Suprapubic skin (tissue), 4 donors: ENCODE results near the gene RND3. TPM values are rescaled to one million over a fixed set of nuclear protein-coding genes. Genes with fewer than 3 reads are reported as not detected.
A peak's percentile ranks its signal among the peaks of the same experiment; 100 is the strongest.

Experiments
- DNase-seq, 2 donors: peaks; one replicate each; pipeline ENCODE4 v3.0.0-alpha.2; 2019; ENCODE audit warnings: low spot score in 2 of 2
- H3K27ac ChIP-seq: fragments of 200-600 bp; sonication (generic); one replicate; pipeline ENCODE4 v1.5.1; 2019
- H3K27me3 ChIP-seq: fragments of 200-600 bp; sonication (generic); one replicate; pipeline ENCODE4 v1.5.1; 2019
- H3K36me3 ChIP-seq: fragments of 200-600 bp; sonication (generic); one replicate; pipeline ENCODE4 v1.5.1; 2019
- H3K4me1 ChIP-seq: fragments of 200-600 bp; sonication (generic); one replicate; pipeline ENCODE4 v1.5.1; 2019
- H3K4me3 ChIP-seq: fragments of 200-600 bp; sonication (generic); one replicate; pipeline ENCODE4 v1.5.1; 2019; ENCODE audit warnings: mild to moderate bottlenecking
- H3K9me3 ChIP-seq: fragments of 200-600 bp; sonication (generic); one replicate; pipeline ENCODE4 v1.5.1; 2019
- CTCF ChIP-seq, 2 donors: fragments of 200-600 bp in 1 of 2; fragments of 450-650 bp in 1 of 2; sonication (generic) in 1 of 2; IDR thresholded peaks; one replicate each; pipeline ENCODE4 v1.5.1; 2016 to 2019; ENCODE audit warnings: antibody characterized with exemption in 2 of 2, mild to moderate bottlenecking in 1 of 2, moderate library complexity in 1 of 2
- EP300 ChIP-seq: sonication (generic); formaldehyde crosslinking; IDR thresholded peaks from one replicate; pipeline ENCODE4 v1.6.1; 2017; ENCODE audit warnings: antibody characterized with exemption
- POLR2A ChIP-seq, 2 donors: fragments of 450-650 bp; IDR thresholded peaks; one replicate each; pipeline ENCODE4 v1.6.1; 2017; ENCODE audit warnings: antibody characterized with exemption in 2 of 2, mild to moderate bottlenecking in 2 of 2, moderate library complexity in 2 of 2
- POLR2AphosphoS5 ChIP-seq, 3 donors: sonication (generic); formaldehyde crosslinking; IDR thresholded peaks; one replicate each; pipeline ENCODE4 v1.6.1; 2017; ENCODE audit warnings: antibody characterized with exemption in 3 of 3
- WGBS: methylation state at CpG from one replicate; pipeline ENCODE4 v1.1.5; 2018; 5-methylcytosine and 5-hydroxymethylcytosine counted together
- total RNA-seq, 4 donors: library from RNA; depleted of rRNA; stranded (reverse); fragments of >200 nt; gene quantifications; one replicate each; pipeline ENCODE4 v1.1.0, GENCODE V29; 2016

The RND3 gene
- 10 to 100 TPM; 45.7 to 65.3 (median 56.9) TPM for total RNA-seq

GRCh38 chr2:150487537-150488429 is at the start of gene RND3:
Gene RND3, minus strand, starts transcription at chr2:150487667. Its CDS starts 250 bp downstream, at chr2:150487417.
- 12% methylated on average over 23 of the region's 24 CpGs for WGBS
- Histone ChIP-seq H3K9me3 (no peaks in the 10 kb centered on the region), H3K36me3 (no peaks in the 10 kb centered on the region), H3K4me1 (peaks cover 27% of the 10 kb centered on the region), H3K27ac (peak within 1 kb of the TSS; percentile 97), H3K4me3 (peak within 1 kb of the TSS; percentile 91), H3K27me3 (no peaks in the 10 kb centered on the region)
- peak; percentile 98 to 100 for DNase-seq
- no peak for TF ChIP-seq EP300
- TF ChIP-seq POLR2A (IDR thresholded peaks at IDR 0.05) = peak; percentile 75 to 93
- peak; percentile 81 to 99 (median 97) for TF ChIP-seq POLR2AphosphoS5 (IDR thresholded peaks at IDR 0.05)
- TF ChIP-seq CTCF (IDR thresholded peaks at IDR 0.05) = peak; percentile 78 to 89

GRCh38 chr2:150535176-150535575 is 47.7 kb upstream of the RND3 start:
- Histone ChIP-seq H3K27me3 (no peaks in the 10 kb centered on the region), H3K27ac (no peak overlapping the region), H3K36me3 (no peaks in the 10 kb centered on the region), H3K9me3 (no peaks in the 10 kb centered on the region), H3K4me1 (peaks cover 12% of the 10 kb centered on the region), H3K4me3 (no peak overlapping the region)
- no peak for DNase-seq
- 71% methylated on average over 1 of the region's 1 CpG for WGBS
- TF ChIP-seq EP300 (no peak), CTCF (IDR thresholded peaks at IDR 0.05) (no peak), POLR2AphosphoS5 (IDR thresholded peaks at IDR 0.05) (no peak), POLR2A (IDR thresholded peaks at IDR 0.05) (no peak)

GRCh38 chr2:150532879-150533278 is 45.4 kb upstream of the RND3 start:
- no peaks in the 10 kb centered on the region for H3K27me3 ChIP-seq
- WGBS = 50% methylated on average over 1 of the region's 1 CpG
- no peak overlapping the region for H3K4me3 ChIP-seq
- no peaks in the 10 kb centered on the region for H3K9me3 ChIP-seq
- H3K36me3 ChIP-seq = no peaks in the 10 kb centered on the region
- peaks cover 29% of the 10 kb centered on the region for H3K4me1 ChIP-seq
- no peak for TF ChIP-seq CTCF (IDR thresholded peaks at IDR 0.05)
- TF ChIP-seq POLR2AphosphoS5 (IDR thresholded peaks at IDR 0.05) = no peak
- no peak for TF ChIP-seq EP300
- TF ChIP-seq POLR2A (IDR thresholded peaks at IDR 0.05) = no peak
- no peak for DNase-seq
- no peak overlapping the region for H3K27ac ChIP-seq

- no peak overlapping the region for H3K27ac ChIP-seq
- TF ChIP-seq POLR2AphosphoS5 (IDR thresholded peaks at IDR 0.05) (no peak), POLR2A (IDR thresholded peaks at IDR 0.05) (no peak), CTCF (IDR thresholded peaks at IDR 0.05) (no peak), EP300 (no peak)
- no peaks in the 10 kb centered on the region for H3K9me3 ChIP-seq
- H3K36me3 ChIP-seq = no peaks in the 10 kb centered on the region
- H3K27me3 ChIP-seq = no peaks in the 10 kb centered on the region
- no peak for DNase-seq
- WGBS = 78% methylated on average over 5 of the region's 5 CpGs
- H3K4me3 ChIP-seq = no peak overlapping the region
- H3K4me1 ChIP-seq = peaks cover 36% of the 10 kb centered on the region
These were observed 44.6 kb upstream of the RND3 start for GRCh38 chr2:150532020-150532419.

GRCh38 chr2:150531591-150531990 is 44.1 kb upstream of the RND3 start:
- no peak for DNase-seq
- no peak for TF ChIP-seq EP300
- TF ChIP-seq CTCF (IDR thresholded peaks at IDR 0.05) = no peak
- TF ChIP-seq POLR2AphosphoS5 (IDR thresholded peaks at IDR 0.05) = no peak
- no peak for TF ChIP-seq POLR2A (IDR thresholded peaks at IDR 0.05)
- Histone ChIP-seq H3K9me3 (no peaks in the 10 kb centered on the region), H3K4me3 (no peak overlapping the region), H3K27ac (no peak overlapping the region), H3K4me1 (peaks cover 40% of the 10 kb centered on the region), H3K36me3 (no peaks in the 10 kb centered on the region), H3K27me3 (no peaks in the 10 kb centered on the region)
- 78% methylated on average over 2 of the region's 2 CpGs for WGBS
